ENCODE data around the gene CPE. TPM values are rescaled to one million over a fixed set of nuclear protein-coding genes. Genes with fewer than 3 reads are reported as not detected.

Gene CPE
- polyA plus RNA-seq, 1 of the 3 experiments (the other 2 are of a cell fraction), result 18.2 TPM

DNA sequence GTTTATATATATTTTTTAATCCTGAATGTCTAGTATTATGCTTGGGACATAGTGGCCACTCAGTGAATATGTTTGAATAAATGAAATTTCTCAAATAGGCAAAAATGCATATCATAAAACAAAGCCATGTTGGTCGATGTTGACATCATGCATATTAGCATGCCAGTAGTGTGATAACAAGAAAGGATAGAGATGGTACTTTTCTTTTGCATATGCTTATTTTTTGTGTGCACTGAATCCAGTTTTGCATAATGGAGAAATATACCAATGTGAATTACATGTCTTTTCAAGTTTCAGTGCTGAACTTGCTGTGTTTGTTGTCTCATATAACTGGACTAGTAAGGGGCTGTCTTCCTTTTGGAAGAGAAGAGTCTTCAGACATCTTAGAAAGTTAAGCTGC is 7.5 kb downstream of the CPE start:
- Histone ChIP-seq H3K9me2 (no peaks in the 10 kb centered on the region), H3K27ac (ENCODE audit: low read depth in 2 of 2, low read length in 1 of 2) (no peak overlapping the region), H2AFZ (ENCODE audit: low read depth) (no peak overlapping the region), H3K9me3 (no peaks in the 10 kb centered on the region), H3K9ac (no peak overlapping the region), H3K27me3 (ENCODE audit: insufficient read depth) (no peaks in the 10 kb centered on the region), H3F3A (replicated peaks; ENCODE audit: insufficient read depth) (no peaks in the 10 kb centered on the region), H3K79me2 (ENCODE audit: insufficient read depth) (no peaks in the 10 kb centered on the region), H3K4me3 (ENCODE audit: low read depth in 2 of 2, low read length in 1 of 2) (no peak overlapping the region), H3K4me1 (ENCODE audit: control insufficient read depth in 1 of 2, insufficient read depth in 2 of 2, low read depth in 1 of 2, low read length in 1 of 2) (peaks cover 12 to 22% of the 10 kb centered on the region in 2 experiments; a peak in 3 of 4 replicates), H4K20me1 (ENCODE audit: insufficient read depth) (no peaks in the 10 kb centered on the region), H3K36me3 (replicated peaks in 1 of 2; ENCODE audit: control insufficient read depth in 1 of 2, insufficient read depth in 2 of 2, low read length in 1 of 2) (no peaks in the 10 kb centered on the region), H3K4me2 (no peak overlapping the region)
- TF ChIP-seq SMC3 (IDR thresholded peaks at IDR 0.05; ENCODE audit: low read depth, low read length) (no peak), NFIC (IDR thresholded peaks at IDR 0.05; ENCODE audit: borderline replicate concordance) (no peak), POLR2AphosphoS5 (IDR thresholded peaks at IDR 0.05; ENCODE audit: low read depth, low read length) (no peak), RFX5 (IDR thresholded peaks at IDR 0.05; ENCODE audit: low read length) (no peak), GATA2 (CRISPR knock-in tag; IDR thresholded peaks at IDR 0.05) (no peak), TCF12 (IDR thresholded peaks at IDR 0.05) (no peak), EZH2phosphoT487 (IDR thresholded peaks at IDR 0.05; ENCODE audit: borderline replicate concordance, low read depth) (no peak), FOSL2 (IDR thresholded peaks at IDR 0.05; ENCODE audit: borderline replicate concordance, low read depth) (no peak), TAF1 (IDR thresholded peaks at IDR 0.05; ENCODE audit: borderline replicate concordance, low read depth, low read length) (no peak), RAD21 (IDR thresholded peaks at IDR 0.05; ENCODE audit: low read length) (no peak), MEF2A (IDR thresholded peaks at IDR 0.05; ENCODE audit: borderline replicate concordance, low read depth) (no peak), TEAD4 (IDR thresholded peaks at IDR 0.05; ENCODE audit: borderline replicate concordance, insufficient read depth) (no peak), EP300 (IDR thresholded peaks at IDR 0.05; ENCODE audit: borderline replicate concordance in 1 of 2, low read depth in 1 of 2, low read length in 1 of 2) (no peak), FOXM1 (IDR thresholded peaks at IDR 0.05; ENCODE audit: low read depth) (no peak), MXI1 (IDR thresholded peaks at IDR 0.05; ENCODE audit: low read depth, low read length) (no peak)
- TF ChIP-seq, protein P1, sequence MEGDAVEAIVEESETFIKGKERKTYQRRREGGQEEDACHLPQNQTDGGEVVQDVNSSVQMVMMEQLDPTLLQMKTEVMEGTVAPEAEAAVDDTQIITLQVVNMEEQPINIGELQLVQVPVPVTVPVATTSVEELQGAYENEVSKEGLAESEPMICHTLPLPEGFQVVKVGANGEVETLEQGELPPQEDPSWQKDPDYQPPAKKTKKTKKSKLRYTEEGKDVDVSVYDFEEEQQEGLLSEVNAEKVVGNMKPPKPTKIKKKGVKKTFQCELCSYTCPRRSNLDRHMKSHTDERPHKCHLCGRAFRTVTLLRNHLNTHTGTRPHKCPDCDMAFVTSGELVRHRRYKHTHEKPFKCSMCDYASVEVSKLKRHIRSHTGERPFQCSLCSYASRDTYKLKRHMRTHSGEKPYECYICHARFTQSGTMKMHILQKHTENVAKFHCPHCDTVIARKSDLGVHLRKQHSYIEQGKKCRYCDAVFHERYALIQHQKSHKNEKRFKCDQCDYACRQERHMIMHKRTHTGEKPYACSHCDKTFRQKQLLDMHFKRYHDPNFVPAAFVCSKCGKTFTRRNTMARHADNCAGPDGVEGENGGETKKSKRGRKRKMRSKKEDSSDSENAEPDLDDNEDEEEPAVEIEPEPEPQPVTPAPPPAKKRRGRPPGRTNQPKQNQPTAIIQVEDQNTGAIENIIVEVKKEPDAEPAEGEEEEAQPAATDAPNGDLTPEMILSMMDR (IDR thresholded peaks at IDR 0.05), result no peak
- WGBS (ENCODE audit: low lambda C conversion rate), result 94% methylated on average over 1 of the region's 1 CpG
- CTCF ChIA-PET, result interaction anchor here (1.0 to 1.9 kb wide), 4 partner anchors 29 to 79 kb away, joined by 3 to 6 read pairs (median 4); no protein-coding TSS in a partner anchor
- no peak for DNase-seq
- POLR2A ChIA-PET, result no interaction called here

DNA sequence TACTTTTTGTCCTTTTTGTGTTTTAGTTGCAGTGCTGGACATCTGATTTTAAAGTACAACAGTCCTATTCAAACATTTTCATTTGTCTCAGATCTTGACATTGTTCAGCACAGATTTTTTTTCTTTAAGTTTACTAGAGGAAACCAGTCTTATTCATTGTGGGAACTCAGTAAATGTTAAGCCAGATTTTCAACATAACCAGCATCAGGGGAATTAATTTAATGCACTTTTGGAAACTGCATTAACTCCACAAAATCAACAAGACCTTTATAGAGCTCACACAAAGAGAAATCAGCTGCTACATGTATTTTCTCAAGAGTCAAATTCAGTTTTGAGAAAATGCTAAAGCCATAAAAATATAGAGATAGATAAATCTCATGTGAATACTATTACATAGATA is 9.9 kb downstream of the CPE start:
- TF ChIP-seq RFX5 (IDR thresholded peaks at IDR 0.05; ENCODE audit: low read length), result no peak
- TF ChIP-seq RCOR1 (IDR thresholded peaks at IDR 0.05; ENCODE audit: low read length), result no peak
- TF ChIP-seq FOXJ3 (CRISPR knock-in tag; IDR thresholded peaks at IDR 0.05), result no peak
- TF ChIP-seq, protein P2, sequence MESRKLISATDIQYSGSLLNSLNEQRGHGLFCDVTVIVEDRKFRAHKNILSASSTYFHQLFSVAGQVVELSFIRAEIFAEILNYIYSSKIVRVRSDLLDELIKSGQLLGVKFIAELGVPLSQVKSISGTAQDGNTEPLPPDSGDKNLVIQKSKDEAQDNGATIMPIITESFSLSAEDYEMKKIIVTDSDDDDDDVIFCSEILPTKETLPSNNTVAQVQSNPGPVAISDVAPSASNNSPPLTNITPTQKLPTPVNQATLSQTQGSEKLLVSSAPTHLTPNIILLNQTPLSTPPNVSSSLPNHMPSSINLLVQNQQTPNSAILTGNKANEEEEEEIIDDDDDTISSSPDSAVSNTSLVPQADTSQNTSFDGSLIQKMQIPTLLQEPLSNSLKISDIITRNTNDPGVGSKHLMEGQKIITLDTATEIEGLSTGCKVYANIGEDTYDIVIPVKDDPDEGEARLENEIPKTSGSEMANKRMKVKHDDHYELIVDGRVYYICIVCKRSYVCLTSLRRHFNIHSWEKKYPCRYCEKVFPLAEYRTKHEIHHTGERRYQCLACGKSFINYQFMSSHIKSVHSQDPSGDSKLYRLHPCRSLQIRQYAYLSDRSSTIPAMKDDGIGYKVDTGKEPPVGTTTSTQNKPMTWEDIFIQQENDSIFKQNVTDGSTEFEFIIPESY (IDR thresholded peaks at IDR 0.05; ENCODE audit: borderline replicate concordance, low read depth), result no peak
- no peak for TF ChIP-seq MEF2A (IDR thresholded peaks at IDR 0.05; ENCODE audit: borderline replicate concordance, low read depth)
- TF ChIP-seq, protein P3, sequence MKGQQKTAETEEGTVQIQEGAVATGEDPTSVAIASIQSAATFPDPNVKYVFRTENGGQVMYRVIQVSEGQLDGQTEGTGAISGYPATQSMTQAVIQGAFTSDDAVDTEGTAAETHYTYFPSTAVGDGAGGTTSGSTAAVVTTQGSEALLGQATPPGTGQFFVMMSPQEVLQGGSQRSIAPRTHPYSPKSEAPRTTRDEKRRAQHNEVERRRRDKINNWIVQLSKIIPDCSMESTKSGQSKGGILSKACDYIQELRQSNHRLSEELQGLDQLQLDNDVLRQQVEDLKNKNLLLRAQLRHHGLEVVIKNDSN (IDR thresholded peaks at IDR 0.05; ENCODE audit: borderline replicate concordance, low read depth), result no peak
- no peak for TF ChIP-seq SMC3 (IDR thresholded peaks at IDR 0.05; ENCODE audit: low read depth, low read length)
- TF ChIP-seq, protein P4, sequence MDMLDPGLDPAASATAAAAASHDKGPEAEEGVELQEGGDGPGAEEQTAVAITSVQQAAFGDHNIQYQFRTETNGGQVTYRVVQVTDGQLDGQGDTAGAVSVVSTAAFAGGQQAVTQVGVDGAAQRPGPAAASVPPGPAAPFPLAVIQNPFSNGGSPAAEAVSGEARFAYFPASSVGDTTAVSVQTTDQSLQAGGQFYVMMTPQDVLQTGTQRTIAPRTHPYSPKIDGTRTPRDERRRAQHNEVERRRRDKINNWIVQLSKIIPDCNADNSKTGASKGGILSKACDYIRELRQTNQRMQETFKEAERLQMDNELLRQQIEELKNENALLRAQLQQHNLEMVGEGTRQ (IDR thresholded peaks at IDR 0.05; ENCODE audit: borderline replicate concordance, low read depth, low read length), result no peak
- no peak for TF ChIP-seq SIN3A (IDR thresholded peaks at IDR 0.05; ENCODE audit: borderline replicate concordance, low read depth, low read length)
- TF ChIP-seq, protein P5, sequence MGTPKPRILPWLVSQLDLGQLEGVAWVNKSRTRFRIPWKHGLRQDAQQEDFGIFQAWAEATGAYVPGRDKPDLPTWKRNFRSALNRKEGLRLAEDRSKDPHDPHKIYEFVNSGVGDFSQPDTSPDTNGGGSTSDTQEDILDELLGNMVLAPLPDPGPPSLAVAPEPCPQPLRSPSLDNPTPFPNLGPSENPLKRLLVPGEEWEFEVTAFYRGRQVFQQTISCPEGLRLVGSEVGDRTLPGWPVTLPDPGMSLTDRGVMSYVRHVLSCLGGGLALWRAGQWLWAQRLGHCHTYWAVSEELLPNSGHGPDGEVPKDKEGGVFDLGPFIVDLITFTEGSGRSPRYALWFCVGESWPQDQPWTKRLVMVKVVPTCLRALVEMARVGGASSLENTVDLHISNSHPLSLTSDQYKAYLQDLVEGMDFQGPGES (IDR thresholded peaks at IDR 0.05; ENCODE audit: low read depth, low read length), result no peak
- H3K27me3 ChIP-seq (ENCODE audit: insufficient read depth), result no peaks in the 10 kb centered on the region
- POLR2A ChIA-PET, result no interaction called here
- H3K4me2 ChIP-seq, result no peak overlapping the region
- H3F3A ChIP-seq (replicated peaks; ENCODE audit: insufficient read depth), result no peaks in the 10 kb centered on the region
- H3K9me2 ChIP-seq, result no peaks in the 10 kb centered on the region
- H3K36me3 ChIP-seq (replicated peaks in 1 of 2; ENCODE audit: control insufficient read depth in 1 of 2, insufficient read depth in 2 of 2, low read length in 1 of 2), result no peaks in the 10 kb centered on the region
- no peak overlapping the region for H2AFZ ChIP-seq (ENCODE audit: low read depth)
- CTCF ChIA-PET, result interaction anchor here (1.0 to 1.7 kb wide), 2 partner anchors 10 to 45 kb away, joined by 3 to 6 read pairs; partner anchors contain the start of gene CPE
- no peak overlapping the region for H3K9ac ChIP-seq
- no peak for DNase-seq
- H3K9me3 ChIP-seq, result no peaks in the 10 kb centered on the region
- peaks cover 12 to 14% of the 10 kb centered on the region in 2 experiments; a peak in 3 of 4 replicates for H3K4me1 ChIP-seq (ENCODE audit: control insufficient read depth in 1 of 2, insufficient read depth in 2 of 2, low read depth in 1 of 2, low read length in 1 of 2)
- no peaks in the 10 kb centered on the region for H3K79me2 ChIP-seq (ENCODE audit: insufficient read depth)
- H4K20me1 ChIP-seq (ENCODE audit: insufficient read depth), result no peaks in the 10 kb centered on the region
- H3K27ac ChIP-seq (ENCODE audit: low read depth in 2 of 2, low read length in 1 of 2), result no peak overlapping the region
- no peak overlapping the region for H3K4me3 ChIP-seq (ENCODE audit: low read depth in 2 of 2, low read length in 1 of 2)
